Ascending aorta (tissue), 2 donors: ENCODE results near the gene PCSK6. TPM values are rescaled to one million over a fixed set of nuclear protein-coding genes. Genes with fewer than 3 reads are reported as not detected.

Source experiments
- DNase-seq, 2 donors: peaks; one replicate each; pipeline ENCODE4 v3.0.0-alpha.2; 2019; ENCODE audit warnings: low spot score in 2 of 2
- H3K27ac ChIP-seq, 2 donors: fragments of 200-600 bp; sonication (generic); one replicate each; pipeline ENCODE4 v1.5.1; 2016 to 2017; ENCODE audit warnings: mild to moderate bottlenecking in 1 of 2
- H3K27me3 ChIP-seq: fragments of 200-600 bp; sonication (generic); one replicate; pipeline ENCODE4 v1.5.1; 2017
- H3K36me3 ChIP-seq, 2 donors: fragments of 200-600 bp; sonication (generic); one replicate each; pipeline ENCODE4 v1.5.1; 2016
- H3K4me1 ChIP-seq, 2 donors: fragments of 200-600 bp; sonication (generic); one replicate each; pipeline ENCODE4 v1.5.1; 2016 to 2017; ENCODE audit warnings: mild to moderate bottlenecking in 1 of 2
- H3K4me3 ChIP-seq, 2 donors: fragments of 200-600 bp; sonication (generic); one replicate each; pipeline ENCODE4 v1.5.1; 2016 to 2017; ENCODE audit warnings: mild to moderate bottlenecking in 1 of 2
- H3K9me3 ChIP-seq, 2 donors: fragments of 200-600 bp; sonication (generic); one replicate each; pipeline ENCODE4 v1.5.1; 2016
- intact Hi-C: fragments of 100-400 bp; cut with DNase I; formaldehyde crosslinking; loops from one replicate; pipeline ENCODE4 v1.15.1; 2023
- total RNA-seq: library from RNA; depleted of rRNA; stranded (reverse); fragments of >200 nt; gene quantifications from one replicate; pipeline ENCODE4 v1.1.0, GENCODE V29; 2016
- TF ChIP-seq, protein P1 (sequence below), 3 experiments: fragments of 200-600 bp in 2 of 3; fragments of 450-650 bp in 1 of 3; sonication (generic) in 2 of 3; IDR thresholded peaks; one replicate each; pipeline ENCODE4 v1.5.1; 2016 to 2019; ENCODE audit warnings: antibody characterized with exemption in 3 of 3, mild to moderate bottlenecking in 1 of 3, moderate library complexity in 1 of 3

PCSK6 gene
- total RNA-seq, 1 donor from 2014 or later: 3.9 TPM

DNA sequence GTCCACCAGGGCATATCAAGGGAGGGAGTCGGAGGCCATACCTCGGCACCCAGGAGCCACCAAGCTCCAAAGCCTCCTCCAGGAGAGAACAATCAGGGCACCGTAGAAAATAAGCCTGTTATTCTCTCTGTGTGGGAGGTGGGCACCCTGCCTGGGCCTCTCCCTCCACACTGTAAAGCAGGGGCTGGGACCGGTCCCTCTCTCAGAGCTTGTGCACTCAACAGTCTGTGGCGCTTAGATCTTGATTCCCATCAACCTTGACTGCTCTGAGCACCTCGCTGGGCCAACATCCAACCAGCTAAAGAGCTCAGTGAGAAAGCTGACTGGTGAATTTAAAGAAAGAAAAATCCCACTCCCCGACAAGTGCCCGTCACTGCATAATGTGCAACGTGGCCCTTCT is 53.0 kb downstream of the PCSK6 start:
- TF ChIP-seq, protein P1, sequence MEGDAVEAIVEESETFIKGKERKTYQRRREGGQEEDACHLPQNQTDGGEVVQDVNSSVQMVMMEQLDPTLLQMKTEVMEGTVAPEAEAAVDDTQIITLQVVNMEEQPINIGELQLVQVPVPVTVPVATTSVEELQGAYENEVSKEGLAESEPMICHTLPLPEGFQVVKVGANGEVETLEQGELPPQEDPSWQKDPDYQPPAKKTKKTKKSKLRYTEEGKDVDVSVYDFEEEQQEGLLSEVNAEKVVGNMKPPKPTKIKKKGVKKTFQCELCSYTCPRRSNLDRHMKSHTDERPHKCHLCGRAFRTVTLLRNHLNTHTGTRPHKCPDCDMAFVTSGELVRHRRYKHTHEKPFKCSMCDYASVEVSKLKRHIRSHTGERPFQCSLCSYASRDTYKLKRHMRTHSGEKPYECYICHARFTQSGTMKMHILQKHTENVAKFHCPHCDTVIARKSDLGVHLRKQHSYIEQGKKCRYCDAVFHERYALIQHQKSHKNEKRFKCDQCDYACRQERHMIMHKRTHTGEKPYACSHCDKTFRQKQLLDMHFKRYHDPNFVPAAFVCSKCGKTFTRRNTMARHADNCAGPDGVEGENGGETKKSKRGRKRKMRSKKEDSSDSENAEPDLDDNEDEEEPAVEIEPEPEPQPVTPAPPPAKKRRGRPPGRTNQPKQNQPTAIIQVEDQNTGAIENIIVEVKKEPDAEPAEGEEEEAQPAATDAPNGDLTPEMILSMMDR (IDR thresholded peaks at IDR 0.05): no peak
- no peak overlapping the region for H3K27ac ChIP-seq
- intact Hi-C loops: no loop called here
- H3K9me3 ChIP-seq: no peaks in the 10 kb centered on the region
- no peaks in the 10 kb centered on the region for H3K36me3 ChIP-seq
- H3K27me3 ChIP-seq: no peaks in the 10 kb centered on the region
- no peak for DNase-seq
- no peak overlapping the region for H3K4me3 ChIP-seq
- H3K4me1 ChIP-seq: no peaks in the 10 kb centered on the region

DNA sequence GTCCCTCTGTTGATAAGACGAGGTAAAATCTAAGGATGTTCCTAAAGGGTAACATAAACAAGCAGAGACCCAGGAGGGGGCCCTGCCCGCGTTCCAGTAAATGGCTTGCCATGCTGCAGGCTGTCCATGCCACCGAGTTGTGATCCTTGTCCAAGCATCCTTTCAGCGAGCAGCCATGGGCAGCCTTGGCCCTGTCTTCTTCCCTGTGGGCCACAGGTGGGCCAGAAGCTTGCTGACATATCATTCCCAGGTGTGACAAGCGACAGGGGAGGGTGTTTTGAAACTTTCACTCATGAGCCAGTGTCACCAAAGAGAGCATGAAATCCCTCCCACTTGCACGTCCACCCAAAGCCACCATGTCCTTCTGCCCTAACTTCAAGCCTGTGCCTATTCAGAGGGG is 53.7 kb downstream of the PCSK6 start:
- H3K4me1 ChIP-seq: no peaks in the 10 kb centered on the region
- TF ChIP-seq, protein P1 (IDR thresholded peaks at IDR 0.05): no peak
- DNase-seq: no peak
- no peaks in the 10 kb centered on the region for H3K27me3 ChIP-seq
- no peaks in the 10 kb centered on the region for H3K36me3 ChIP-seq
- H3K9me3 ChIP-seq: no peaks in the 10 kb centered on the region
- no peak overlapping the region for H3K4me3 ChIP-seq
- intact Hi-C loops: no loop called here
- H3K27ac ChIP-seq: no peak overlapping the region

- no peaks in the 10 kb centered on the region for H3K4me1 ChIP-seq
- no peak for DNase-seq
- H3K27me3 ChIP-seq: no peaks in the 10 kb centered on the region
- TF ChIP-seq, protein P1 (IDR thresholded peaks at IDR 0.05): no peak
- intact Hi-C loops: no loop called here
- H3K36me3 ChIP-seq: no peaks in the 10 kb centered on the region
- no peaks in the 10 kb centered on the region for H3K9me3 ChIP-seq
- no peak overlapping the region for H3K27ac ChIP-seq
- no peak overlapping the region for H3K4me3 ChIP-seq
Observed at GRCh38 chr15:101434032-101434920, 55.2 kb downstream of the PCSK6 start.

- intact Hi-C loops: no loop called here
- H3K36me3 ChIP-seq: no peaks in the 10 kb centered on the region
Observed at GRCh38 chr15:101433396-101433795, 56.1 kb downstream of the PCSK6 start.

DNA sequence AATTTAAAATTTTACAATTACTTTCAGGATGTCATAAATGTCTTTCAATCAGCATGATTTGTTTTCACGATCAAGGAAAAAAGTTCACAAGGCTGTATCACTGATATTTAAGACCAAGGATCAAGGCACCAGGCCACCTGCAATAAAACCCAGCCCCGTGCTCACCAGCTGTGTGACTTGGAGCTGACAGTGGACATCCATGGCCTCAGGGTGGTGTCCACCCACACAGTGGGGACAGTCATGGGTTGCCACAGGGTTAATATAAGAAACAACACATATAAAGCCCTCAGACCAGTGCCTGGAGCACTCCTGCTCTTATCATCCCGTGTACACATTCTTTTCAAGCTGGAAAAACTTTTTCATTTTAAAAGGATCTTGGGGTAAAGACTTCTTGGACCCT is 56.5 kb downstream of the PCSK6 start:
- Histone ChIP-seq H3K4me1 (no peaks in the 10 kb centered on the region), H3K27ac (no peak overlapping the region), H3K9me3 (no peaks in the 10 kb centered on the region), H3K36me3 (no peaks in the 10 kb centered on the region), H3K4me3 (no peak overlapping the region), H3K27me3 (no peaks in the 10 kb centered on the region)
- TF ChIP-seq, protein P1 (IDR thresholded peaks at IDR 0.05): no peak
- intact Hi-C loops: no loop called here
- DNase-seq: no peak

More at GRCh38 chr15:101433396-101433795, 56.1 kb downstream of the PCSK6 start:
- no peak for DNase-seq
- no peak overlapping the region for H3K27ac ChIP-seq
- H3K27me3 ChIP-seq: no peaks in the 10 kb centered on the region
- H3K4me1 ChIP-seq: no peaks in the 10 kb centered on the region
- no peaks in the 10 kb centered on the region for H3K9me3 ChIP-seq
- no peak overlapping the region for H3K4me3 ChIP-seq
- TF ChIP-seq, protein P1 (IDR thresholded peaks at IDR 0.05): no peak
